ENCODE data around the gene CIRBP. TPM values are rescaled to one million over a fixed set of nuclear protein-coding genes. Genes with fewer than 3 reads are reported as not detected.
A peak's percentile ranks its signal among the peaks of the same experiment; 100 is the strongest.

Gene CIRBP
- total RNA-seq, 1 experiment from 2014 or later = 287 TPM

- ChIA-PET CTCF (interaction anchor here (0.6 to 1.4 kb wide), 2 partner anchors 7 to 89 kb away, joined by 3 to 4 read pairs; no protein-coding TSS in a partner anchor), POLR2A (ENCODE audit: low non-redundant PET) (no interaction called here)
- H3K36me3 ChIP-seq (ENCODE audit: insufficient read depth, low read length, poor library complexity, severe bottlenecking) = peaks cover 28% of the 10 kb centered on the region
- TF ChIP-seq CTCF (conservative IDR thresholded peaks at IDR 0.05; ENCODE audit: low read depth, low read length) (peak; percentile 52), EZH2 (IDR thresholded peaks at IDR 0.05; ENCODE audit: borderline replicate concordance, low read depth, low read length, poor library complexity, severe bottlenecking) (no peak)
- intact Hi-C loops (cut with micrococcal nuclease; ENCODE audit: unreplicated experiment) = no loop called here
- no TSS peak for BruUV-seq (replicated peaks)
- no peaks in the 10 kb centered on the region for H3K4me1 ChIP-seq (ENCODE audit: insufficient read depth, low read length, poor library complexity, severe bottlenecking)
- no peak overlapping the region for H3K27ac ChIP-seq (ENCODE audit: low read depth, low read length, poor library complexity, severe bottlenecking)
- DNase-seq (ENCODE audit: low spot score) = no peak
- no peaks in the 10 kb centered on the region for H3K27me3 ChIP-seq (replicated peaks; ENCODE audit: insufficient read depth, low read depth, low read length, poor library complexity)
- no peaks in the 10 kb centered on the region for H3K9me3 ChIP-seq (ENCODE audit: low read depth, low read length, poor library complexity, severe bottlenecking)
- H3K4me3 ChIP-seq (ENCODE audit: low read depth, low read length, poor library complexity, severe bottlenecking) = no peak overlapping the region
Measured at GRCh38 chr19:1220976-1221903, 47.9 kb upstream of the CIRBP start.

- Histone ChIP-seq H3K27ac (ENCODE audit: low read depth, low read length, poor library complexity, severe bottlenecking) (no peak overlapping the region), H3K9me3 (ENCODE audit: low read depth, low read length, poor library complexity, severe bottlenecking) (no peaks in the 10 kb centered on the region), H3K27me3 (replicated peaks; ENCODE audit: insufficient read depth, low read depth, low read length, poor library complexity) (no peaks in the 10 kb centered on the region), H3K4me3 (ENCODE audit: low read depth, low read length, poor library complexity, severe bottlenecking) (no peak overlapping the region), H3K36me3 (ENCODE audit: insufficient read depth, low read length, poor library complexity, severe bottlenecking) (peaks cover 28% of the 10 kb centered on the region), H3K4me1 (ENCODE audit: insufficient read depth, low read length, poor library complexity, severe bottlenecking) (no peaks in the 10 kb centered on the region)
- BruUV-seq (replicated peaks) = no TSS peak
- intact Hi-C loops (cut with micrococcal nuclease; ENCODE audit: unreplicated experiment) = no loop called here
- CTCF ChIA-PET = interaction anchor here (1.4 kb wide), 1 partner anchor 8 kb away, joined by 4 read pairs; no protein-coding TSS in a partner anchor
- DNase-seq (ENCODE audit: low spot score) = no peak
- POLR2A ChIA-PET (ENCODE audit: low non-redundant PET) = no interaction called here
- TF ChIP-seq EZH2 (IDR thresholded peaks at IDR 0.05; ENCODE audit: borderline replicate concordance, low read depth, low read length, poor library complexity, severe bottlenecking) (no peak), CTCF (conservative IDR thresholded peaks at IDR 0.05; ENCODE audit: low read depth, low read length) (no peak)
Measured at GRCh38 chr19:1221904-1222255, 47.3 kb upstream of the CIRBP start.

- Histone ChIP-seq H3K4me1 (ENCODE audit: insufficient read depth, low read length, poor library complexity, severe bottlenecking) (no peaks in the 10 kb centered on the region), H3K4me3 (ENCODE audit: low read depth, low read length, poor library complexity, severe bottlenecking) (no peak overlapping the region), H3K9me3 (ENCODE audit: low read depth, low read length, poor library complexity, severe bottlenecking) (no peaks in the 10 kb centered on the region), H3K36me3 (ENCODE audit: insufficient read depth, low read length, poor library complexity, severe bottlenecking) (peaks cover 28% of the 10 kb centered on the region), H3K27me3 (replicated peaks; ENCODE audit: insufficient read depth, low read depth, low read length, poor library complexity) (no peaks in the 10 kb centered on the region), H3K27ac (ENCODE audit: low read depth, low read length, poor library complexity, severe bottlenecking) (no peak overlapping the region)
- DNase-seq (ENCODE audit: low spot score) = no peak
- TF ChIP-seq EZH2 (IDR thresholded peaks at IDR 0.05; ENCODE audit: borderline replicate concordance, low read depth, low read length, poor library complexity, severe bottlenecking) (no peak), CTCF (conservative IDR thresholded peaks at IDR 0.05; ENCODE audit: low read depth, low read length) (no peak)
- BruUV-seq (replicated peaks) = no TSS peak
- intact Hi-C loops (cut with micrococcal nuclease; ENCODE audit: unreplicated experiment) = no loop called here
- POLR2A ChIA-PET (ENCODE audit: low non-redundant PET) = no interaction called here
- CTCF ChIA-PET = interaction anchor here (1.4 to 1.8 kb wide), 3 partner anchors 9 to 22 kb away, joined by 3 to 5 read pairs (median 4); no protein-coding TSS in a partner anchor
Measured at GRCh38 chr19:1222394-1222793, 46.7 kb upstream of the CIRBP start.

Data from A673 (cell line).